Activated CD8-positive, alpha-beta memory T cell treated with anti-CD3 and anti-CD28 coated beads for 36 hours (primary cell): ENCODE measurements around the gene KBTBD8. TPM values are rescaled to one million over a fixed set of nuclear protein-coding genes. Genes with fewer than 3 reads are reported as not detected.

Experiments used
- CTCF ChIA-PET: fragments of 350-600 bp; sonication (Branson Sonifier 250); formaldehyde crosslinking; loops from one replicate; lab custom pipeline; 2021; ENCODE audit warnings: antibody characterized with exemption; lab: Charles Lee
- POLR2A ChIA-PET: fragments of 350-600 bp; sonication (Branson Sonifier 250); formaldehyde crosslinking; loops from one replicate; lab custom pipeline; 2021; ENCODE audit warnings: antibody characterized with exemption; lab: Charles Lee
- total RNA-seq, 2 experiments: library from RNA; stranded (reverse); gene quantifications; one replicate each; pipeline ENCODE4 v1.2.3, GENCODE V29; 2021

KBTBD8 gene
- total RNA-seq, 2 experiments from 2014 or later = 26.4 to 27.4 TPM

- ChIA-PET POLR2A (no interaction called here), CTCF (interaction anchor here (0.6 to 1.8 kb wide), 3 partner anchors 19 to 664 kb away, joined by 3 to 11 read pairs (median 3); no protein-coding TSS in a partner anchor)
Measured at GRCh38 chr3:66991459-66991858, 6.6 kb upstream of the KBTBD8 start.

- POLR2A ChIA-PET = no interaction called here
- CTCF ChIA-PET = no interaction called here
Measured at GRCh38 chr3:66993082-66993481, 5.0 kb upstream of the KBTBD8 start.

- ChIA-PET POLR2A (no interaction called here), CTCF (no interaction called here)
Measured at GRCh38 chr3:66994588-66994987, 3.5 kb upstream of the KBTBD8 start.

GRCh38 chr3:66996696-66997095 lies 1.4 kb upstream of the KBTBD8 start:
- CTCF ChIA-PET = no interaction called here
- POLR2A ChIA-PET = no interaction called here

GRCh38 chr3:66997560-66998112 lies 471 bp upstream of the KBTBD8 start:
- ChIA-PET POLR2A (interaction anchor here (0.5 to 1.4 kb wide), 6 partner anchors 26 to 1115 kb away, joined by 3 to 5 read pairs (median 4); no protein-coding TSS in a partner anchor), CTCF (interaction anchor here (1.2 to 1.7 kb wide), 2 partner anchors 26 to 27 kb away, joined by 3 to 7 read pairs; no protein-coding TSS in a partner anchor)

- CTCF ChIA-PET = interaction anchor here (1.2 to 1.7 kb wide), 2 partner anchors 27 to 28 kb away, joined by 3 to 7 read pairs; no protein-coding TSS in a partner anchor
- POLR2A ChIA-PET = interaction anchor here (0.5 to 1.4 kb wide), 4 partner anchors 8 to 657 kb away, joined by 3 to 6 read pairs (median 4); no protein-coding TSS in a partner anchor
Measured at GRCh38 chr3:66998904-66999235, 763 bp downstream of the KBTBD8 start.

- POLR2A ChIA-PET = interaction anchor here (0.6 kb wide), 1 partner anchor 501 kb away, joined by 6 read pairs; no protein-coding TSS in a partner anchor
Measured at GRCh38 chr3:67000009-67000408, 1.9 kb downstream of the KBTBD8 start.

GRCh38 chr3:67001086-67001861 lies 3.2 kb downstream of the KBTBD8 start:
- POLR2A ChIA-PET = no interaction called here
- CTCF ChIA-PET = no interaction called here

More at GRCh38 chr3:67000009-67000408, 1.9 kb downstream of the KBTBD8 start:
- CTCF ChIA-PET = no interaction called here

- ChIA-PET CTCF (interaction anchor here (1.2 kb wide), 1 partner anchor 34 kb away, joined by 4 read pairs; no protein-coding TSS in a partner anchor), POLR2A (no interaction called here)
Measured at GRCh38 chr3:67005974-67006373, 7.9 kb downstream of the KBTBD8 start.

GRCh38 chr3:67006460-67006859 lies 8.4 kb downstream of the KBTBD8 start:
- ChIA-PET CTCF (interaction anchor here (1.2 kb wide), 1 partner anchor 34 kb away, joined by 4 read pairs; no protein-coding TSS in a partner anchor), POLR2A (interaction anchor here (0.6 kb wide), 1 partner anchor 8 kb away, joined by 6 read pairs; no protein-coding TSS in a partner anchor)

GRCh38 chr3:67008388-67008787 lies 10.3 kb downstream of the KBTBD8 start:
- CTCF ChIA-PET = interaction anchor here (0.6 kb wide), 1 partner anchor 137 kb away, joined by 4 read pairs; no protein-coding TSS in a partner anchor
- POLR2A ChIA-PET = no interaction called here

GRCh38 chr3:67009716-67010115 lies 11.6 kb downstream of the KBTBD8 start:
- POLR2A ChIA-PET = no interaction called here
- CTCF ChIA-PET = no interaction called here

- CTCF ChIA-PET = no interaction called here
- POLR2A ChIA-PET = no interaction called here
Measured at GRCh38 chr3:67011414-67012131, 13.5 kb downstream of the KBTBD8 start.

- POLR2A ChIA-PET = no interaction called here
- CTCF ChIA-PET = no interaction called here
Measured at GRCh38 chr3:67012564-67012963, 14.5 kb downstream of the KBTBD8 start.

GRCh38 chr3:67015702-67016484 lies 17.8 kb downstream of the KBTBD8 start:
- ChIA-PET POLR2A (no interaction called here), CTCF (no interaction called here)

- CTCF ChIA-PET = no interaction called here
- POLR2A ChIA-PET = no interaction called here
Measured at GRCh38 chr3:67016522-67017080, 18.5 kb downstream of the KBTBD8 start.

GRCh38 chr3:67017211-67017610 lies 19.1 kb downstream of the KBTBD8 start:
- POLR2A ChIA-PET = no interaction called here
- CTCF ChIA-PET = no interaction called here

- ChIA-PET CTCF (no interaction called here), POLR2A (no interaction called here)
Measured at GRCh38 chr3:67018105-67018788, 20.1 kb downstream of the KBTBD8 start.
